ENCODE measurements around the gene LRRIQ4.

Gene LRRIQ4

GRCh38 chr3:169772897-169773816 is 39.5 kb upstream of the LRRIQ4 start, which contains the start of gene MYNN (continued):
- peak; percentile 71 for TF ChIP-seq SCRT2 (tag by site-specific recombination; IDR thresholded peaks at IDR 0.05)
- no peak for TF ChIP-seq ZNF747 (tag by site-specific recombination; IDR thresholded peaks at IDR 0.05)
- no peak for TF ChIP-seq HOXC10 (CRISPR knock-in tag; IDR thresholded peaks at IDR 0.05)
- TF ChIP-seq ZNF580 (tag by site-specific recombination; IDR thresholded peaks at IDR 0.05) = no peak
- TF ChIP-seq ZXDB (tag by site-specific recombination; IDR thresholded peaks at IDR 0.05) = peak; percentile 57
- TF ChIP-seq ZBTB10 (tag by site-specific recombination; IDR thresholded peaks at IDR 0.05) = peak; percentile 84
- no peak for TF ChIP-seq ZNF140 (tag by site-specific recombination; IDR thresholded peaks at IDR 0.05)
- no peak for TF ChIP-seq KLF10 (tag by site-specific recombination; IDR thresholded peaks at IDR 0.05)
- no peak; the same call in 1 of the 2 replicates for TF ChIP-seq ZNF768 (tag by site-specific recombination; IDR thresholded peaks at IDR 0.05)
- peak; percentile 85 for TF ChIP-seq SP2 (tag by site-specific recombination; IDR thresholded peaks at IDR 0.05)
- peak; percentile 27; the same call in 1 of the 2 replicates for TF ChIP-seq BCL11B (tag by site-specific recombination; IDR thresholded peaks at IDR 0.05; ENCODE audit: low read depth)
- 0 out of 2 replicates have a peak, but pooled peaks have one; percentile 8 for TF ChIP-seq ZNF10 (tag by site-specific recombination; IDR thresholded peaks at IDR 0.05)
- TF ChIP-seq KLF8 (tag by site-specific recombination; IDR thresholded peaks at IDR 0.05) = peak; percentile 45; the same call in 1 of the 2 replicates
- no peak for TF ChIP-seq ZNF274 (IDR thresholded peaks at IDR 0.05; ENCODE audit: low read length)
- no peak for TF ChIP-seq ZNF274 (tag by site-specific recombination; IDR thresholded peaks at IDR 0.05; ENCODE audit: borderline replicate concordance)
- no peak for TF ChIP-seq ZNF133 (tag by site-specific recombination; IDR thresholded peaks at IDR 0.05)
- peak; percentile 84 for TF ChIP-seq ATF2 (tag by site-specific recombination; IDR thresholded peaks at IDR 0.05; ENCODE audit: low read depth)
- no peak for TF ChIP-seq ZSCAN18 (tag by site-specific recombination; IDR thresholded peaks at IDR 0.05)
- TF ChIP-seq ZNF211 (tag by site-specific recombination; IDR thresholded peaks at IDR 0.05; ENCODE audit: low read depth) = no peak
- TF ChIP-seq ZNF596 (tag by site-specific recombination; IDR thresholded peaks at IDR 0.05) = no peak
- no peak for TF ChIP-seq ZNF155 (tag by site-specific recombination; IDR thresholded peaks at IDR 0.05)
- no peak for TF ChIP-seq ZNF623 (tag by site-specific recombination; IDR thresholded peaks at IDR 0.05)
- TF ChIP-seq ZNF239 (tag by site-specific recombination; IDR thresholded peaks at IDR 0.05) = no peak
- TF ChIP-seq YY2 (tag by site-specific recombination; IDR thresholded peaks at IDR 0.05) = peak; percentile 82
- TF ChIP-seq ZNF76 (tag by site-specific recombination; IDR thresholded peaks at IDR 0.05; ENCODE audit: borderline replicate concordance, low read depth) = peak; percentile 90
- TF ChIP-seq ZBTB20 (tag by site-specific recombination; IDR thresholded peaks at IDR 0.05) = peak; percentile 95
- no peak for TF ChIP-seq ZNF404 (tag by site-specific recombination; IDR thresholded peaks at IDR 0.05)
- no peak for TF ChIP-seq ZNF148 (tag by site-specific recombination; IDR thresholded peaks at IDR 0.05; ENCODE audit: borderline replicate concordance)
- peak; percentile 33 for TF ChIP-seq WT1 (tag by site-specific recombination; IDR thresholded peaks at IDR 0.05)
- peak; percentile 11; the same call in 1 of the 2 replicates for TF ChIP-seq MZF1 (tag by site-specific recombination; IDR thresholded peaks at IDR 0.05; ENCODE audit: borderline replicate concordance)
- TF ChIP-seq ZNF184 (tag by site-specific recombination; IDR thresholded peaks at IDR 0.05) = no peak

All from HEK293 (cell line).